K562 (cell line): Measurements from ENCODE around the gene CLCN4. TPM values are rescaled to one million over a fixed set of nuclear protein-coding genes. Genes with fewer than 3 reads are reported as not detected.

ENCODE experiments used
- ATAC-seq: fragments of 200-7000 bp; cut with Tn5 transposase; 3 replicates; pipeline ENCODE4 v1.9.1; 2020; ENCODE audit warnings: moderate library complexity
- BruUV-seq: library from RNA; stranded (reverse); fragments of 400-500 nt; replicated peaks from 2 replicates; lab custom pipeline; 2021; lab: Mats Ljungman, UMichigan
- CTCF ChIA-PET: fragments of 300-600 bp; formaldehyde crosslinking; extraction: SDS; loops from one replicate; lab custom pipeline; 2021; ENCODE audit warnings: low intra/inter-chr PET ratio; lab: Yijun Ruan, JAX
- POLR2A ChIA-PET: fragments of 300-600, 350-650 bp; sonication (Branson Sonifier 250); formaldehyde crosslinking; extraction: SDS; loops from one replicate; lab custom pipeline; 2021; ENCODE audit warnings: antibody characterized with exemption, inconsistent platforms; lab: Yijun Ruan, JAX
- DNase-seq, 4 experiments: peaks; one replicate each; pipeline versions ENCODE4 v3.0.0 to v3.0.0-alpha.2; 2011 to 2018; ENCODE audit warnings: low spot score in 3 of 4, mixed read lengths in 3 of 4; ENCODE audit errors: extremely low read depth in 1 of 4
- FAIRE-seq: peaks from 2 replicates; lab custom pipeline; 2011; peaks lifted over from hg19 to GRCh38; lab: Jason Lieb, UNC
- H2AFZ ChIP-seq: 2 replicates; pipeline ENCODE4 v1.6.0; 2011; ENCODE audit warnings: low read depth, low read length, control low read depth, inconsistent platforms
- H3K27ac ChIP-seq: fragments of 200-600 bp; 3 replicates; pipeline ENCODE4 v1.8.0; 2011; ENCODE audit warnings: low read depth, mild to moderate bottlenecking, control low read depth, inconsistent platforms, low read length, moderate library complexity, mixed read lengths; ENCODE audit errors: extremely low read depth
- H3K27me3 ChIP-seq, 2 experiments: fragments of 300-600 bp in 1 of 2; 2 replicates in 1 of 2; 3 replicates in 1 of 2; pipeline versions ENCODE4 v1.6.0 to v1.8.0; 2011; ENCODE audit warnings: inconsistent platforms in 2 of 2, low read length in 2 of 2, mild to moderate bottlenecking in 1 of 2, mixed read lengths in 1 of 2, moderate library complexity in 1 of 2; ENCODE audit not compliant: control insufficient read depth in 2 of 2, insufficient read depth in 2 of 2
- H3K36me3 ChIP-seq: fragments of 300-600 bp; 3 replicates; pipeline ENCODE4 v1.8.0; 2011; ENCODE audit warnings: mild to moderate bottlenecking, low read length, inconsistent platforms; ENCODE audit not compliant: control insufficient read depth, insufficient read depth
- H3K4me1 ChIP-seq, 2 experiments: fragments of 200-600 bp in 1 of 2; replicated peaks in 1 of 2; 2 replicates in 1 of 2; 3 replicates in 1 of 2; pipeline versions ENCODE4 v1.5.1 to v1.8.0; 2011; ENCODE audit warnings: inconsistent platforms in 2 of 2, low read length in 2 of 2, mild to moderate bottlenecking in 1 of 2, mixed read lengths in 1 of 2, moderate library complexity in 1 of 2; ENCODE audit not compliant: control insufficient read depth in 2 of 2, insufficient read depth in 2 of 2
- H3K4me2 ChIP-seq: 2 replicates; pipeline ENCODE4 v1.6.1; 2011; ENCODE audit warnings: low read length, control low read depth, inconsistent platforms, mixed read lengths; ENCODE audit not compliant: insufficient read depth
- H3K4me3 ChIP-seq: fragments of 200-600 bp; sonication (generic), shearing (Covaris generic); 2 replicates; pipeline ENCODE4 v1.5.1; 2016; ENCODE audit warnings: control low read depth, inconsistent platforms
- H3K79me2 ChIP-seq: fragments of 200-600 bp; 3 replicates; pipeline ENCODE4 v1.8.0; 2011; ENCODE audit warnings: low read length, inconsistent platforms; ENCODE audit not compliant: control insufficient read depth, insufficient read depth
- H3K9ac ChIP-seq, 2 experiments: 2 replicates each; pipeline versions ENCODE4 v1.6.0 to v1.6.1; 2011; ENCODE audit warnings: low read depth in 2 of 2, low read length in 2 of 2, control low read depth in 1 of 2, inconsistent platforms in 1 of 2, mild to moderate bottlenecking in 1 of 2, mixed read lengths in 1 of 2; ENCODE audit not compliant: insufficient read depth in 1 of 2
- H3K9me1 ChIP-seq: one replicate; pipeline ENCODE4 v1.6.0; 2011; ENCODE audit warnings: inconsistent platforms, mild to moderate bottlenecking, low read length, moderate library complexity; ENCODE audit not compliant: control insufficient read depth, insufficient read depth
- H3K9me3 ChIP-seq: replicated peaks from 2 replicates; pipeline ENCODE4 v1.5.1; 2011; ENCODE audit warnings: low read depth, low read length, inconsistent platforms; ENCODE audit not compliant: control insufficient read depth, insufficient read depth
- H4K20me1 ChIP-seq: replicated peaks from 2 replicates; pipeline ENCODE4 v1.6.1; 2011; ENCODE audit warnings: low read length, inconsistent platforms, mixed read lengths; ENCODE audit not compliant: control insufficient read depth, insufficient read depth
- ASH1L ChIP-seq: fragments of 450-650 bp; IDR thresholded peaks from 2 replicates; pipeline ENCODE4 v1.6.1; 2018; ENCODE audit warnings: borderline replicate concordance, mild to moderate bottlenecking, low read depth; ENCODE audit not compliant: partially characterized antibody
- CBFA2T3 ChIP-seq: fragments of 450-650 bp; IDR thresholded peaks from 2 replicates; pipeline ENCODE4 v1.6.1; 2017
- EP300 ChIP-seq: IDR thresholded peaks from 2 replicates; pipeline ENCODE4 v1.6.1; 2012; ENCODE audit warnings: low read length, improper control_type of control experiment
- HBP1 ChIP-seq: fragments of 450-650 bp; formaldehyde crosslinking; IDR thresholded peaks from 2 replicates; pipeline ENCODE4 v1.4.0; 2022; ENCODE audit warnings: missing genetic modification characterization
- HNRNPK ChIP-seq: fragments of 200-400 bp; formaldehyde crosslinking; IDR thresholded peaks from one replicate; pipeline ENCODE4 v1.6.1; 2018; ENCODE audit warnings: mild to moderate bottlenecking, low read depth, low read length; ENCODE audit not compliant: poor library complexity, severe bottlenecking
- JUNB ChIP-seq: fragments of 450-650 bp; formaldehyde crosslinking; conservative IDR thresholded peaks from 2 replicates; pipeline ENCODE4 v1.4.0; 2020; ENCODE audit warnings: mild to moderate bottlenecking
- MAFF ChIP-seq: IDR thresholded peaks from 2 replicates; pipeline ENCODE4 v1.6.1; 2012; ENCODE audit warnings: low read length, improper control_type of control experiment
- MCM7 ChIP-seq, 2 experiments: fragments of 450-650 bp; IDR thresholded peaks; 2 replicates each; pipeline ENCODE4 v1.6.1; 2016 to 2018
- NR4A1 ChIP-seq, 2 experiments: fragments of 250-450 bp in 1 of 2; fragments of 450-650 bp in 1 of 2; sonication (Bioruptor Pico) in 1 of 2; IDR thresholded peaks; 2 replicates each; pipeline versions ENCODE4 v1.4.0 to v1.6.1; 2016 to 2020; ENCODE audit warnings: mild to moderate bottlenecking in 2 of 2, missing compliant biosample characterization in 1 of 2, missing genetic modification characterization in 1 of 2, moderate library complexity in 1 of 2
- POLR2AphosphoS2 ChIP-seq: IDR thresholded peaks from 2 replicates; pipeline ENCODE4 v1.6.1; 2012; ENCODE audit warnings: low read length, improper control_type of control experiment
- RBFOX2 ChIP-seq: fragments of 200-400 bp; formaldehyde crosslinking; IDR thresholded peaks from 2 replicates; pipeline ENCODE4 v1.6.1; 2017; ENCODE audit warnings: low read depth, mild to moderate bottlenecking, low read length, moderate library complexity
- RCOR1 ChIP-seq, 2 experiments: IDR thresholded peaks; 2 replicates each; pipeline ENCODE4 v1.6.1; 2012; ENCODE audit warnings: low read depth in 2 of 2, low read length in 2 of 2, borderline replicate concordance in 1 of 2, improper control_type of control experiment in 1 of 2
- SMARCA4 ChIP-seq: fragments of 450-650 bp; IDR thresholded peaks from 2 replicates; pipeline ENCODE4 v1.6.1; 2016
- SPI1 ChIP-seq: IDR thresholded peaks from 2 replicates; pipeline ENCODE4 v1.6.1; 2011; ENCODE audit warnings: low read depth, low read length, control low read depth, borderline replicate concordance
- ZKSCAN1 ChIP-seq: fragments of 150-350 bp; IDR thresholded peaks from 2 replicates; pipeline ENCODE4 v1.6.1; 2016; ENCODE audit warnings: low read depth, low read length
- ZNF445 ChIP-seq: fragments of 250-450 bp; sonication (Bioruptor Pico); IDR thresholded peaks from 2 replicates; pipeline ENCODE4 v1.4.0; 2020; ENCODE audit warnings: low read depth, mild to moderate bottlenecking, moderate library complexity
- ZNF696 ChIP-seq: fragments of 250-450 bp; sonication (Bioruptor Pico); conservative IDR thresholded peaks from 2 replicates; pipeline ENCODE4 v1.4.0; 2020; ENCODE audit warnings: mild to moderate bottlenecking, moderate library complexity
- WGBS: fragments of 100-300 bp; shearing (Covaris generic); methylation state at CpG from one replicate; pipeline ENCODE4 v1.1.6; 2016; ENCODE audit warnings: low coverage, mixed read lengths; ENCODE audit not compliant: insufficient coverage; ENCODE audit errors: missing lambda C conversion rate; 5-methylcytosine and 5-hydroxymethylcytosine counted together
- in situ Hi-C: fragments of 300-500 bp; cut with MboI; formaldehyde crosslinking; loops from 4 replicates; pipeline ENCODE4 v1.15.0; 2018; ENCODE audit warnings: inconsistent platforms, mixed read lengths
- intact Hi-C: fragments of 100-400 bp; cut with micrococcal nuclease; formaldehyde crosslinking; loops from 2 replicates; pipeline ENCODE4 v1.14.2; 2022
- polyA plus RNA-seq, 8 experiments: library from polyadenylated mRNA; depleted of rRNA in 4 of 8; stranded (reverse) in 5 of 8; unstranded in 3 of 8; fragments of >200 nt; fragmentation: Nextera tagmentation in 2 of 8; fragmentation: Illumina TruSeq in 1 of 8; extraction: Ambion mirVana in 2 of 8; extraction: Trizol in 1 of 8; gene quantifications; 2 replicates each; pipeline versions ENCODE4 v1.2.1 to v1.2.3, GENCODE V29; 2011 to 2014; ENCODE audit warnings: inconsistent platforms in 1 of 8, missing spikeins in 1 of 8
- total RNA-seq, 7 experiments: library from RNA; depleted of rRNA in 6 of 7; stranded (reverse); fragments of >200 nt in 6 of 7; fragmentation: Illumina TruSeq in 2 of 7; extraction: Trizol in 2 of 7; gene quantifications; 2 replicates each; pipeline versions ENCODE4 v1.2.1 to v1.2.3, GENCODE V29; 2011 to 2021; ENCODE audit warnings: low replicate concordance in 1 of 7
- TF ChIP-seq, protein P1 (sequence below): fragments of 250-450 bp; sonication (Bioruptor Pico); IDR thresholded peaks from 2 replicates; pipeline ENCODE4 v1.4.0; 2020; ENCODE audit warnings: mild to moderate bottlenecking
- TF ChIP-seq, protein P2 (sequence below): fragments of 200-800 bp; sonication (Bioruptor generic); IDR thresholded peaks from 2 replicates; pipeline ENCODE4 v1.6.1; 2017; ENCODE audit warnings: missing genetic modification characterization, missing compliant biosample characterization

Gene CLCN4
- total and polyA plus RNA-seq, 9 of the 15 experiments (the other 6 are each of a cell fraction or from before 2014, with no cell fraction given) = 0.03 to 0.24 (median 0.10) TPM; not detected in 1

GRCh38 chrX:10165580-10166247, 8.9 kb downstream of the CLCN4 start:
- peaks cover 24 to 40% of the 10 kb centered on the region in 2 experiments for H3K4me1 ChIP-seq
- peak overlapping the region; percentile 57 to 86 for H3K9ac ChIP-seq
- no peaks in the 10 kb centered on the region for H4K20me1 ChIP-seq
- ChIA-PET POLR2A (interaction anchor here (1.0 kb wide), 1 partner anchor 14 kb away, joined by 3 read pairs; no protein-coding TSS in a partner anchor), CTCF (interaction anchor here (1.1 kb wide), 1 partner anchor 46 kb away, joined by 4 read pairs; no protein-coding TSS in a partner anchor)
- H3K27me3 ChIP-seq = no peaks in the 10 kb centered on the region; a peak in 1 of 5 replicates
- intact Hi-C loops = no loop called here
- DNase-seq = peak; percentile 37 to 68 (median 58)
- H3K27ac ChIP-seq = peak overlapping the region; percentile 86
- no peaks in the 10 kb centered on the region for H3K79me2 ChIP-seq
- H3K4me2 ChIP-seq = peak overlapping the region; percentile 35
- H3K4me3 ChIP-seq = no peak overlapping the region
- WGBS = 3% methylated on average over 15 of the region's 18 CpGs
- peak; percentile 78 for ATAC-seq
- BruUV-seq = TSS peak; percentile 32
- in situ Hi-C loops = no loop called here
- peak; percentile 94 for FAIRE-seq
- H2AFZ ChIP-seq = peak overlapping the region; percentile 64
- no peaks in the 10 kb centered on the region for H3K36me3 ChIP-seq
- H3K9me1 ChIP-seq = peaks cover 2% of the 10 kb centered on the region
- H3K9me3 ChIP-seq = no peaks in the 10 kb centered on the region
- TF ChIP-seq ZNF696 (CRISPR knock-in tag) (no peak), NR4A1 (CRISPR knock-in tag; IDR thresholded peaks at IDR 0.05) (no peak), NR4A1 (tag; IDR thresholded peaks at IDR 0.05) (no peak), RBFOX2 (peak; percentile 49), JUNB (CRISPR knock-in tag) (no peak), HNRNPK (no peak), MCM7 (IDR thresholded peaks at IDR 0.05) (no peak), HBP1 (CRISPR knock-in tag) (no peak), ASH1L (no peak), SPI1 (peak; percentile 72), CBFA2T3 (peak; percentile 68), ZNF445 (CRISPR knock-in tag) (no peak), MAFF (peak; percentile 13; the same call in 1 of the 2 replicates), SMARCA4 (no peak), EP300 (peak; percentile 49), POLR2AphosphoS2 (no peak), ZKSCAN1 (peak; percentile 60; the same call in 1 of the 2 replicates), RCOR1 (IDR thresholded peaks at IDR 0.05; ENCODE audit: borderline replicate concordance in 1 of 2, low read depth in 2 of 2, low read length in 2 of 2) (peak in 1 of 2 experiments; percentile 77; a peak in 2 of 4 replicates)
- TF ChIP-seq, protein P1, sequence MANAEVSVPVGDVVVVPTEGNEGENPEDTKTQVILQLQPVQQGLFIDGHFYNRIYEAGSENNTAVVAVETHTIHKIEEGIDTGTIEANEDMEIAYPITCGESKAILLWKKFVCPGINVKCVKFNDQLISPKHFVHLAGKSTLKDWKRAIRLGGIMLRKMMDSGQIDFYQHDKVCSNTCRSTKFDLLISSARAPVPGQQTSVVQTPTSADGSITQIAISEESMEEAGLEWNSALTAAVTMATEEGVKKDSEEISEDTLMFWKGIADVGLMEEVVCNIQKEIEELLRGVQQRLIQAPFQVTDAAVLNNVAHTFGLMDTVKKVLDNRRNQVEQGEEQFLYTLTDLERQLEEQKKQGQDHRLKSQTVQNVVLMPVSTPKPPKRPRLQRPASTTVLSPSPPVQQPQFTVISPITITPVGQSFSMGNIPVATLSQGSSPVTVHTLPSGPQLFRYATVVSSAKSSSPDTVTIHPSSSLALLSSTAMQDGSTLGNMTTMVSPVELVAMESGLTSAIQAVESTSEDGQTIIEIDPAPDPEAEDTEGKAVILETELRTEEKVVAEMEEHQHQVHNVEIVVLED (CRISPR knock-in tag) = no peak
- TF ChIP-seq, protein P2, sequence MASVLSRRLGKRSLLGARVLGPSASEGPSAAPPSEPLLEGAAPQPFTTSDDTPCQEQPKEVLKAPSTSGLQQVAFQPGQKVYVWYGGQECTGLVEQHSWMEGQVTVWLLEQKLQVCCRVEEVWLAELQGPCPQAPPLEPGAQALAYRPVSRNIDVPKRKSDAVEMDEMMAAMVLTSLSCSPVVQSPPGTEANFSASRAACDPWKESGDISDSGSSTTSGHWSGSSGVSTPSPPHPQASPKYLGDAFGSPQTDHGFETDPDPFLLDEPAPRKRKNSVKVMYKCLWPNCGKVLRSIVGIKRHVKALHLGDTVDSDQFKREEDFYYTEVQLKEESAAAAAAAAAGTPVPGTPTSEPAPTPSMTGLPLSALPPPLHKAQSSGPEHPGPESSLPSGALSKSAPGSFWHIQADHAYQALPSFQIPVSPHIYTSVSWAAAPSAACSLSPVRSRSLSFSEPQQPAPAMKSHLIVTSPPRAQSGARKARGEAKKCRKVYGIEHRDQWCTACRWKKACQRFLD (CRISPR knock-in tag) = peak; percentile 55; the same call in 1 of the 2 replicates
